GM21360 (cell line): Measurements from ENCODE around the gene RAB3IL1.
"Not testable (repeated sequence)": the region's sequence is repeated elsewhere in the genome, so short reads cannot be mapped to it uniquely, and the experiment has no call there.

Experiments
- ATAC-seq: cut with Tn5 transposase; IDR thresholded peaks from one replicate; pipeline ENCODE4 v1.9.1; 2021; ENCODE audit warnings: mild to moderate bottlenecking, moderate library complexity; ENCODE audit not compliant: unreplicated experiment

The RAB3IL1 gene

GRCh38 chr11:61888590-61888989 lies 28.8 kb downstream of the RAB3IL1 start:
- ATAC-seq: no peak

GRCh38 chr11:61887839-61888494 lies 29.4 kb downstream of the RAB3IL1 start:
- ATAC-seq: no peak

- no peak for ATAC-seq
Observed at GRCh38 chr11:61886643-61887042, 30.7 kb downstream of the RAB3IL1 start.

GRCh38 chr11:61885784-61886580 lies 31.4 kb downstream of the RAB3IL1 start:
- ATAC-seq: no peak

GRCh38 chr11:61885166-61885778 lies 32.1 kb downstream of the RAB3IL1 start:
- no peak for ATAC-seq

GRCh38 chr11:61883947-61884346 lies 33.4 kb downstream of the RAB3IL1 start:
- ATAC-seq: no peak

- no peak for ATAC-seq
Observed at GRCh38 chr11:61883327-61883726, 34.0 kb downstream of the RAB3IL1 start.

GRCh38 chr11:61882879-61883278 lies 34.5 kb downstream of the RAB3IL1 start:
- ATAC-seq: no peak

- ATAC-seq: not testable (repeated sequence)
Observed at GRCh38 chr11:61882267-61882666, 35.1 kb downstream of the RAB3IL1 start.

- ATAC-seq: no peak
Observed at GRCh38 chr11:61881397-61881796, 36.0 kb downstream of the RAB3IL1 start.

- no peak for ATAC-seq
Observed at GRCh38 chr11:61880454-61880853, 36.9 kb downstream of the RAB3IL1 start.

- no peak for ATAC-seq
Observed at GRCh38 chr11:61880031-61880430, 37.3 kb downstream of the RAB3IL1 start.

- ATAC-seq: no peak
Observed at GRCh38 chr11:61879152-61879551, 38.2 kb downstream of the RAB3IL1 start.

GRCh38 chr11:61875698-61876097 lies 41.7 kb downstream of the RAB3IL1 start:
- no peak for ATAC-seq

- no peak for ATAC-seq
Observed at GRCh38 chr11:61874853-61875252, 42.5 kb downstream of the RAB3IL1 start.

GRCh38 chr11:61874377-61874809 lies 43.0 kb downstream of the RAB3IL1 start:
- no peak for ATAC-seq

- no peak for ATAC-seq
Observed at GRCh38 chr11:61873588-61874376, 43.6 kb downstream of the RAB3IL1 start.

GRCh38 chr11:61872935-61873565 lies 44.3 kb downstream of the RAB3IL1 start:
- ATAC-seq: no peak

GRCh38 chr11:61871158-61871597 lies 46.2 kb downstream of the RAB3IL1 start:
- ATAC-seq: peak; percentile 73

GRCh38 chr11:61870541-61871031 lies 46.8 kb downstream of the RAB3IL1 start:
- no peak for ATAC-seq
